Skeletal muscle satellite cell (primary cell): Measurements from ENCODE around the gene MAP2K6.

Experiments used
- H3K27me3 ChIP-seq: 2 replicates; pipeline ENCODE4 v1.7.0; 2013; ENCODE audit warnings: low read length; ENCODE audit not compliant: control insufficient read depth, insufficient read depth
- H3K36me3 ChIP-seq: 2 replicates; pipeline ENCODE4 v1.7.0; 2013; ENCODE audit warnings: mild to moderate bottlenecking, control low read depth, low read length; ENCODE audit not compliant: insufficient read depth
- H3K4me1 ChIP-seq: 2 replicates; pipeline ENCODE4 v1.7.0; 2013; ENCODE audit warnings: low read length; ENCODE audit not compliant: control insufficient read depth, insufficient read depth
- H3K4me2 ChIP-seq: 2 replicates; pipeline ENCODE4 v1.7.0; 2013; ENCODE audit warnings: mild to moderate bottlenecking, low read length
- H3K4me3 ChIP-seq: 2 replicates; pipeline ENCODE4 v1.7.0; 2013; ENCODE audit warnings: low read length
- H3K9ac ChIP-seq: 2 replicates; pipeline ENCODE4 v1.7.0; 2013; ENCODE audit warnings: mild to moderate bottlenecking, low read depth, low read length, moderate library complexity
- H3K9me3 ChIP-seq: replicated peaks from 2 replicates; pipeline ENCODE4 v1.7.0; 2013; ENCODE audit warnings: mild to moderate bottlenecking, control low read depth, low read length

The MAP2K6 gene

DNA sequence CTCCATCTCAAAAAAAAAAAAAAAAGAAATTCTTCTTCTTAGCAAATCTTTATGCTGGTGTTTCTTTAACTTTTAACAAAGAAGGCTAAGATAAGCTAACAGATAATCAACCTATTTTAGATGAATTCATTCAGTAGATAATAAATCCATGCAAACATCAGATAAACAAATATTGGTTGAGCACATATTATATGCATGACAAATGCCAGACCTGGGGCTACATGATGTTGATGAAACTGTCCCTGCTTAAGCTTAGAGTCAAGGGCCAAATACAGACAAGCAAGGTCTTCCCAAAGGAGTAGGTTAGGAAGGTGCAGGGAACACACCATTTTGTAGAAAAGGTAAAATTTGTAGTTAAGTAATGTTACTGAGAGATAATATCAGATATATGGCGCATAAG, 6.7 kb upstream of the MAP2K6 start:
- H3K27me3 ChIP-seq: no peaks in the 10 kb centered on the region
- no peaks in the 10 kb centered on the region for H3K36me3 ChIP-seq
- H3K4me3 ChIP-seq: no peak overlapping the region
- no peak overlapping the region for H3K9ac ChIP-seq
- H3K9me3 ChIP-seq: no peaks in the 10 kb centered on the region
- no peak overlapping the region for H3K4me2 ChIP-seq
- peaks cover 2% of the 10 kb centered on the region for H3K4me1 ChIP-seq

DNA sequence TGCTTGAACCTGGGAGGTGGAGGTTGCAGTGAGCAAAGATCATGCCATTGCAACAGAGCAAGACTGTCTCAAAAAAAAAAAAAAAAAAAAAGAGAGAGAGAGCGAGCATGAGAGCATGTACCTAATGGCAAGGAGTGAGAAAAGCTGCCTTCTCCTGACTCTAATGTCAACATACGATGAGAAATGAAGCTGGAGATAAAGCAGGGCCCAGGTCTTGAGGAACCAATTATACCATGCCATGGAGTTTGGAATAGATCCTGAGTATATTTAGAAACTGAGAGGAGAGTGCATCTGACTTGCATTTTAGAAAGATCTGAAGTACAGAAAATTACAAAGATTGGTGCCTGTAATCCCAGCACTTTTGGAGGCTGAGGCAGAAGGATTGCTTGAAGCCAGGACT, 3.8 kb upstream of the MAP2K6 start:
- Histone ChIP-seq H3K4me3 (no peak overlapping the region), H3K9ac (no peak overlapping the region), H3K4me2 (no peak overlapping the region), H3K4me1 (peaks cover 7% of the 10 kb centered on the region), H3K9me3 (no peaks in the 10 kb centered on the region), H3K36me3 (no peaks in the 10 kb centered on the region), H3K27me3 (no peaks in the 10 kb centered on the region)

DNA sequence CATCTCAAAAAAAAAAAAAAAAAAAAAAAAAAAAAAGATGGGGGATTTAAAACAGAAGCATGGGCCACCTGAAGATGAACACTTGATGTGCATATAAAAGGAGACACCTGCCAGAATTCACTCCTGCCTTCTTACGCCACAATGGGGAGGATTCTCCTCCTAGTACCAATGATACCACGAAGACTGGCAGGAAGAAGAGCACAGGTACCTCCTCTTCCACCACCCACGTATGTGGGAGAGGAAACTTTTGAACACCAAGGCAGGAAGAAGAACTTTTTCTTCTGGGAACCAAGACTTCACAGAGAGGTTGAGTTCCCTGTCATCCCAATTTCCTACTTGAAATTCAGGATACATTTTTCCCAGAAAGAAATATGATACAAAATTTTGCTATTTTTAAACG, 2.7 kb upstream of the MAP2K6 start:
- H3K36me3 ChIP-seq: no peaks in the 10 kb centered on the region
- no peaks in the 10 kb centered on the region for H3K9me3 ChIP-seq
- no peak overlapping the region for H3K4me2 ChIP-seq
- H3K27me3 ChIP-seq: no peaks in the 10 kb centered on the region
- H3K4me1 ChIP-seq: peaks cover 6% of the 10 kb centered on the region
- H3K4me3 ChIP-seq: no peak overlapping the region
- H3K9ac ChIP-seq: no peak overlapping the region

DNA sequence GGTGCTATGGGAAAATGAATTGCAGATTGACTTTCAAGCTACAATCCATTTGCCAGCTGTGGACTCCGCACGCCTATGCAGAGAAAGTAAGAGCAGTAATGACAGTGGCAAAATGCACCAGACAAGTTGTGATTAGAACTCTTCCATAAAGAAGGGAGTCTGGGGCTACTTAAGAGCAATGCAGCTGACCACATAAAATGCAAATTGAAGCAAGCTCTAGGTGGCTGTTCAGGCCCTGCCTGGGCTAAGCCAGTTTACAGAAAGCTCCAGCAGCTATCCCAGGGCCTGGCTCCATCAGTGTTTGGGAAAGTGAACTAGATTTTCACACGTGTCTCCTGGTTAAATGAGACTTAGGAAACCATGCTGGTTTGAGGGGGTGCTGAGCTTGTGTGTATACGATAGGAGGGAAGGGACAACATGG, 2.2 kb upstream of the MAP2K6 start:
- H3K4me2 ChIP-seq: no peak overlapping the region
- H3K4me1 ChIP-seq: peaks cover 5% of the 10 kb centered on the region
- H3K4me3 ChIP-seq: no peak overlapping the region
- no peaks in the 10 kb centered on the region for H3K36me3 ChIP-seq
- H3K9me3 ChIP-seq: no peaks in the 10 kb centered on the region
- H3K27me3 ChIP-seq: no peaks in the 10 kb centered on the region
- H3K9ac ChIP-seq: no peak overlapping the region

DNA sequence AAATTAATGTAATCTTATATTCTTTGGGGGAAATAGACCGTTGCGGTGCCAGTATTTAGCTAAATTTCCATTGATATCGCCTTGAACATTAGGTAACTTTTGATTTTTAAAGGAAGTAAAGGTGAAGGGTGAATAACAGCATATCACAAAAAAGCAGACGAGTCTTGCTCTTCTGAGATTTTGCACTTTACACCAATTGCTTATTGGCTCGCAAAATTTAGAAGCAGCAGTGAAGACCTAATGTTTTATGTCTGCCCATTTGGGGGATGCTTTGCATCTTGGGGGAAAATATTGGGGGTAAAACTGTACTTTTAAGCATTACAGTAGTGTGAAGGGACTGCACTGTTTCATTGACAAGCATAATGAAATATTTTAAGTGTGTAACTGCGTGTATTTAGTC, 934 bp downstream of the MAP2K6 start:
- Histone ChIP-seq H3K9ac (no peak overlapping the region), H3K36me3 (no peaks in the 10 kb centered on the region), H3K4me3 (no peak overlapping the region)

DNA sequence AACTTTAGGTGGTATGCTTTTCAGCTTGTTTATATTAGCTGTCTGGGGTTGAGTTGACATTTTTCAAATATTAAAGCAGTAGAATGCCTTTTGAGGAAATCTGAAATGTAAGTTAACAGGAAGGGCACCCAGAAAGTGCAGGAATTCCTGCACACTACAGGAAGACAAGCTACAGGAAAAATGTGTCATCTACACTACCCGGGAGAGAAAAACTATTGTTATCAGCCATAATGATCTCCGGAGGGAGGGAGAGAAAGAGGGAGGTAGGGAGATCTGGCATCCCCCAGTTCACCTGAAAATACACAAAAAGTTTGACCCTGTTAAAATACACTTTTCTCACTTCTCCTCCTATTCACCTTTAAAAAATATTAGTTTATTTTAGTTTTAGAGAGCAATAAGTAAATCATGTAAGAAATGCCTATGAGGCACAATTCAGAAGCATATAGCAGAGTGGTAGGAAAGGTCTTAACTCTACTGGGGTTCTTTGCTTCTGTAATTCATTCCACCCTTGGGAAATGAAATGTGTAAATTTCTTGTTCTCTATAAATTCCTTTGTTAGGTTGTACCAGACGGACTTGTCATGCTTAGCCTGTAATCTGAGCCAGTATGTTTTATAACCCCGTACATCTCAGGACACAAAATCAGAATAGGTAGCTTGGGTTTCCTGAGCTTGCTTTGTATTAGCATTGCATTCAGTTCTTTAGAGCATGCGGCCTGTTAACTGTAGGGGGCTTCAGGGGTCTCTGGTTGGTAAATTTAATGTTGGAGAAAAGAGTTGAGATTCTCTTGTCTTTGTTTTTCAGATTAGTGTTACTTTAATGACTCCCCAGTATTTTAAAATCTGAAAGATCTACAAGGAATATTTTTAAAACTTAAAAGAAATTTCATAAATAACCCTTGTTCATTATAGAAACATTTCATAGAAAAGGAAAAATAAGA, 3.3 kb downstream of the MAP2K6 start:
- no peak overlapping the region for H3K4me3 ChIP-seq
- no peak overlapping the region for H3K9ac ChIP-seq
- H3K4me1 ChIP-seq: peaks cover 5% of the 10 kb centered on the region
- no peaks in the 10 kb centered on the region for H3K36me3 ChIP-seq
- no peaks in the 10 kb centered on the region for H3K9me3 ChIP-seq
- H3K27me3 ChIP-seq: no peaks in the 10 kb centered on the region
- no peak overlapping the region for H3K4me2 ChIP-seq

More for the DNA sequence above, 934 bp downstream of the MAP2K6 start:
- Histone ChIP-seq H3K9me3 (no peaks in the 10 kb centered on the region), H3K27me3 (no peaks in the 10 kb centered on the region), H3K4me2 (peak overlapping the region; percentile 94), H3K4me1 (peaks cover 5% of the 10 kb centered on the region)

DNA sequence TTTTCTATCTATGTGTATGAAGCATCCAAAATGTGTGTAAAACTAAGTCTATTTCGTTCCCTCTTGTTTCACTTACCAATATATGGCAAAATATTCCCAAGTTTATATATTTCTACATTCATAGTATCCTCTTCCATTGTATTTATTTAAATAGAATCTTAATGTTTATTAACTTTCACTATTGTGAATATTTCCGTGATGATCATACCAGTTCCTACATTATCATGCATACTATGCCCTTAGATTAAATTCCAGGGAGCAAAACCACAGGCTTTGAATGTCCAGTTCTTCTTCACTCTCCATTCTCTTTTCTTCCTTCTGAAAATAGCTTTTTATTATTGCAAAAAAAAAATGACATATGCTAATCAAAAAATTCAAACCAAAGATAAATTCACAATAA, 4.0 kb downstream of the MAP2K6 start:
- H3K4me3 ChIP-seq: no peak overlapping the region
- no peaks in the 10 kb centered on the region for H3K36me3 ChIP-seq
- H3K9ac ChIP-seq: no peak overlapping the region
- H3K9me3 ChIP-seq: no peaks in the 10 kb centered on the region
- peaks cover 5% of the 10 kb centered on the region for H3K4me1 ChIP-seq
- no peak overlapping the region for H3K4me2 ChIP-seq
- H3K27me3 ChIP-seq: no peaks in the 10 kb centered on the region

DNA sequence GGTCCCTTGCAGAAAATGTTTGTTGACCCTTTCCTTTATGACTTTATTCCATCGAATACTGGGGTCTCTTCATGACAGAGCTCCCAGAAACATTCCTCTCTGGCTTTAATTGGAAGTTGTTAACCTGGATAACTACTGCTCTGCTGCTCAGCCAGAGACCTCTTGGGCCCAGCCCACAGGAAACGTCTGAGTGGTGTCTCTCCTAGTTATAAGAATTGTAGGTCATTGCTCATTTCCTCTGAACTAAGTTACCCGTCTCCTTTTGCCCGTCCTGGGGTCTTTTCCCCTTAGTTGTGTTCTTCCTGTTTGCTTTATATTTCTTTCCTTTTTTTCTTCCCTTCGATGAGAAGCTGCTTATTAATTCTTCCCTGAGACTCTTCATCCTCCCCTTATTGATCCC, 9.0 kb downstream of the MAP2K6 start:
- Histone ChIP-seq H3K4me2 (no peak overlapping the region), H3K9me3 (no peaks in the 10 kb centered on the region), H3K9ac (no peak overlapping the region), H3K4me1 (no peaks in the 10 kb centered on the region), H3K4me3 (no peak overlapping the region), H3K36me3 (no peaks in the 10 kb centered on the region), H3K27me3 (no peaks in the 10 kb centered on the region)

DNA sequence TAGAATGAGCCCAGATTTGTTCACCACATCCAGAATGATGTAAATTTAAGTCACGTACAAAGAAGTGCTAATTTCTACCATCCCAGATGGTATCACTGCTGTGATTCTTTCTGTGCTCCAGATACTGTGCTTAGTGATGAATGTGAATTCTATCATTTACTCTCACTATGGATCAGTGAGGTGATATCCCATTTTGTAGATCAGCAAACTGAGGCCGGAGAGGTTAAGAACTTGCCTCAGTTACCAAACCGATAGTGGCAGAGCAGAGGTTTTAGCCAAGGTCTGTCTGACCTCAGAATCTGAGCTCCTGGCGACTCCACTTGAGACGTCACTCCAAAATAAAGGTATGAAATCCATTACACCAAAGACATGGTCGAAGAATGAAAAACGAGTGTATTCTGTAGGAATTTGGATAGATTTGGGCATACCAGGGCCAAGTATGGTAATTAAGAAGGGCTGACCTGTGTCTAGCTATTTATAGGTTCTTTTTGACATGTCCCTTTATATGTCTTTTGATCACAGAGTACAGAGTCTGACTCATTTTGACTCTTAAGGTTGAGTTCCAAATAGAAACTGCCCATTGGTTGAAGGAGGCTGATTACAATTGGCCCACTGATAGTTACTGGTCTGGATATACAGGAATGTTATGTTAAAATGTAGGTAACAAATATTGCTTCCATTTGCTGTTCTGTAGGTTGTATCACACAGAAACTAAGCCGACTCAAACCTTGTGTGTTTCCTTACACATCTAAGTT, 10.0 kb downstream of the MAP2K6 start:
- Histone ChIP-seq H3K9me3 (no peaks in the 10 kb centered on the region), H3K4me3 (no peak overlapping the region), H3K9ac (no peak overlapping the region), H3K27me3 (no peaks in the 10 kb centered on the region), H3K36me3 (no peaks in the 10 kb centered on the region), H3K4me1 (no peaks in the 10 kb centered on the region), H3K4me2 (no peak overlapping the region)

DNA sequence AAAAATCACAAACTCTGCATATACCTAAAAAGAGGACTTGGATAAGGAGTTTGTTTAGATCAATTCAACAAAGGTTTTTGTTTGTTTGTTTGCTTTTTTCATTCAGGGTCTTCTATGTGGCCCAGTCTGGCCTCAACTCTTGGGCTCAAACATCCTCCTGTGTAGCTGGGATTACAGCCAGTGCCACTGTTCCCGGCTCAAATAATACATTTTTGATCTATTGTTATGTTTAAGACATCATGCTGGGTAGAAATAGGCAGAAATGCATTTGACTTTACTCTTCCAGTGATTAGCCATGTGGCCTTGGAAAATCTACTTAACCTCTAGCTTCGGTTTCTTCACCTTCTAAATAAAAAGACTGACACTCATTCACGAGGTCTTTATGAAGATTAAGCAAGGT, 11.5 kb downstream of the MAP2K6 start:
- no peaks in the 10 kb centered on the region for H3K4me1 ChIP-seq
- no peak overlapping the region for H3K4me3 ChIP-seq
- H3K9ac ChIP-seq: no peak overlapping the region
- H3K4me2 ChIP-seq: no peak overlapping the region
- no peaks in the 10 kb centered on the region for H3K9me3 ChIP-seq
- no peaks in the 10 kb centered on the region for H3K36me3 ChIP-seq
- no peaks in the 10 kb centered on the region for H3K27me3 ChIP-seq

DNA sequence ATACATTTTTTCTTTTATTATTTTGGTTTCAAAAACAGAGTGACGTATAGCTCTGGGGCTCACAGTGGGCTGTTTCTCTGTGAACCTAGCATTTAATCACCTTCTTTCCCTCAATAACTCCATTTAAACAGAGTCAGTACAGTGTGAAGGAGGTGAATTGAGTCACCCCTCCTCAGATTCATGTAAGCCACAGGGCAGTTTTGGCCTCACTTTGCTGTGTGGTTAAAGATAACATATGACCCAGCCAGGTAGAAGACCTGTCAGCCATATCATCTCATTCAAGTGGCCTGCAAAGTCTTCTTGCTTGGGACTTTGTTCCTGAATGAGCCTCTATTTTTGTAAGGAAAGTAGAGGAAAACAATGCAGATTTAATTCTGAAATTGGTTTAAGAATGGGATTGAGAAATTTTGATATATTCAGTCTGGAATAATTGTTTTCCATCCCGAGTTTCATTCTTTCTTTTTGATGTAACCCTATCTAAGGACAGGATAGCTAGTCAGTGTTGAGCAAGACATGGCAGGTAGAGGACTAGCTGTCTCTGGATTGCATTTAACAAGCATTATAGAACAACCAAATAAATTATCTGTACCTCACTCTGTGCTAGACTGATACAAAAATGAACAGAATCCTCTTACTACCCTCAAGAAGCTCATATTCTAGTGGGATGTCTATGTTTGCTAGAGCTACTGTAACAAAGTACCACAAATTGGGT, 13.1 kb downstream of the MAP2K6 start:
- no peak overlapping the region for H3K9ac ChIP-seq
- H3K4me2 ChIP-seq: no peak overlapping the region
- H3K4me1 ChIP-seq: no peaks in the 10 kb centered on the region
- no peak overlapping the region for H3K4me3 ChIP-seq
- H3K36me3 ChIP-seq: no peaks in the 10 kb centered on the region
- H3K9me3 ChIP-seq: no peaks in the 10 kb centered on the region
- no peaks in the 10 kb centered on the region for H3K27me3 ChIP-seq
